ENCODE measurements around the gene HOXA5.

The HOXA5 gene

GRCh38 chr7:27149842-27150567 is 6.5 kb upstream of the HOXA5 start:
- no peak for DNase-seq (ENCODE audit: low read depth in 1 of 2, low spot score in 1 of 2)
- Histone ChIP-seq H3K27ac (replicated peaks) (no peak overlapping the region), H3K27me3 (ENCODE audit: insufficient read depth, poor library complexity, severe bottlenecking) (peaks cover 53% of the 10 kb centered on the region), H3K4me3 (replicated peaks; ENCODE audit: insufficient read depth, low read length) (no peak overlapping the region; the same call in 1 of the 2 replicates)
- TF ChIP-seq GABPA (IDR thresholded peaks at IDR 0.05; ENCODE audit: low read depth), result no peak
- no peak for TF ChIP-seq REST (IDR thresholded peaks at IDR 0.05; ENCODE audit: insufficient replicate concordance, low read depth)
- no peak for TF ChIP-seq POLR2AphosphoS5 (IDR thresholded peaks at IDR 0.05; ENCODE audit: low read depth)
- TF ChIP-seq CTCF (IDR thresholded peaks at IDR 0.05; ENCODE audit: insufficient read depth, low read length), result no peak
- TF ChIP-seq SPI1 (IDR thresholded peaks at IDR 0.05; ENCODE audit: borderline replicate concordance, low read depth), result no peak

- no peak overlapping the region for H3K4me3 ChIP-seq (replicated peaks; ENCODE audit: insufficient read depth, low read length)
- DNase-seq (ENCODE audit: low read depth in 1 of 2, low spot score in 1 of 2), result no peak
- TF ChIP-seq GABPA (IDR thresholded peaks at IDR 0.05; ENCODE audit: low read depth), result no peak
- H3K27ac ChIP-seq (replicated peaks), result no peak overlapping the region
- peaks cover 43% of the 10 kb centered on the region for H3K27me3 ChIP-seq (ENCODE audit: insufficient read depth, poor library complexity, severe bottlenecking)
Observed at GRCh38 chr7:27148756-27149641, 5.5 kb upstream of the HOXA5 start.

GRCh38 chr7:27148031-27148755 is 4.7 kb upstream of the HOXA5 start:
- TF ChIP-seq GABPA (IDR thresholded peaks at IDR 0.05; ENCODE audit: low read depth) (no peak), POLR2AphosphoS5 (IDR thresholded peaks at IDR 0.05; ENCODE audit: low read depth) (no peak), SPI1 (IDR thresholded peaks at IDR 0.05; ENCODE audit: borderline replicate concordance, low read depth) (no peak), CTCF (IDR thresholded peaks at IDR 0.05; ENCODE audit: insufficient read depth, low read length) (no peak), REST (IDR thresholded peaks at IDR 0.05; ENCODE audit: insufficient replicate concordance, low read depth) (no peak)
- H3K27me3 ChIP-seq (ENCODE audit: insufficient read depth, poor library complexity, severe bottlenecking), result peaks cover 35% of the 10 kb centered on the region
- no peak overlapping the region for H3K4me3 ChIP-seq (replicated peaks; ENCODE audit: insufficient read depth, low read length)
- DNase-seq (ENCODE audit: low read depth in 1 of 2, low spot score in 1 of 2), result no peak
- no peak overlapping the region for H3K27ac ChIP-seq (replicated peaks)

All from HL-60 (cell line).